Stimulated activated CD8-positive, alpha-beta memory T cell treated with anti-CD3 and anti-CD28 coated beads, Interleukin-15, amount 100 ng/mL, for 4 hours (primary cell): ENCODE results near the gene PELI2.

ENCODE experiments used
- DNase-seq, 2 donors: peaks; one replicate each; pipeline ENCODE4 v3.0.0-alpha.2; 2020; ENCODE audit warnings: low read depth in 2 of 2

PELI2 gene

GRCh38 chr14:56117765-56118610 lies at the start of gene PELI2:
PELI2 (plus strand) TSS chr14:56118411; CDS start chr14:56118661, 250 bp downstream.
- peak; percentile 60 to 69 for DNase-seq

- no peak for DNase-seq
These were observed 44.4 kb upstream of the PELI2 start for GRCh38 chr14:56073799-56074198.

GRCh38 chr14:56075301-56075700 lies 42.9 kb upstream of the PELI2 start:
- no peak for DNase-seq

- no peak for DNase-seq
These were observed 37.1 kb upstream of the PELI2 start for GRCh38 chr14:56081139-56081538.

- no peak for DNase-seq
These were observed 35.3 kb upstream of the PELI2 start for GRCh38 chr14:56082880-56083279.

- DNase-seq, result no peak
These were observed 32.7 kb upstream of the PELI2 start for GRCh38 chr14:56085471-56085870.

GRCh38 chr14:56087671-56088471 lies 30.3 kb upstream of the PELI2 start:
- DNase-seq, result no peak

GRCh38 chr14:56088941-56089340 lies 29.3 kb upstream of the PELI2 start:
- DNase-seq, result no peak

- no peak for DNase-seq
These were observed 25.4 kb upstream of the PELI2 start for GRCh38 chr14:56092763-56093162.

- DNase-seq, result no peak
These were observed 24.1 kb upstream of the PELI2 start for GRCh38 chr14:56094076-56094475.

- DNase-seq, result no peak
These were observed 20.2 kb upstream of the PELI2 start for GRCh38 chr14:56098021-56098420.

GRCh38 chr14:56099081-56099797 lies 19.0 kb upstream of the PELI2 start:
- DNase-seq, result no peak

- DNase-seq, result no peak
These were observed 17.7 kb upstream of the PELI2 start for GRCh38 chr14:56100556-56100955.

GRCh38 chr14:56102941-56103340 lies 15.3 kb upstream of the PELI2 start:
- DNase-seq, result no peak

GRCh38 chr14:56107615-56108014 lies 10.6 kb upstream of the PELI2 start:
- no peak for DNase-seq

GRCh38 chr14:56108057-56108456 lies 10.2 kb upstream of the PELI2 start:
- no peak for DNase-seq

- no peak for DNase-seq
These were observed 5.4 kb upstream of the PELI2 start for GRCh38 chr14:56112781-56113180.

GRCh38 chr14:56115334-56115870 lies 2.8 kb upstream of the PELI2 start:
- no peak for DNase-seq

- no peak for DNase-seq
These were observed 2.0 kb upstream of the PELI2 start for GRCh38 chr14:56115976-56116893.

- peak in 1 of 2 donors; percentile 17 for DNase-seq
These were observed 485 bp downstream of the PELI2 start for GRCh38 chr14:56118611-56119181.
